Gastrocnemius medialis (tissue), 4 donors: ENCODE data around the gene SPTLC2. TPM values are rescaled to one million over a fixed set of nuclear protein-coding genes. Genes with fewer than 3 reads are reported as not detected.
"Not testable (repeated sequence)": the region's sequence is repeated elsewhere in the genome, so short reads cannot be mapped to it uniquely, and the experiment has no call there.

ENCODE experiments used
- ATAC-seq, 2 donors: fragments of 150-250 bp; one replicate each; pipeline ENCODE4 v1.9.1; 2016
- DNase-seq, 2 donors: peaks; one replicate each; pipeline ENCODE4 v3.0.0-alpha.2; 2019
- H3K27ac ChIP-seq, 4 donors: fragments of 200-600 bp; sonication (generic); 1 replicate in 1 of 4; 2 replicates in 3 of 4; pipeline ENCODE4 v1.5.1; 2016 to 2018; ENCODE audit warnings: mild to moderate bottlenecking in 2 of 4, moderate library complexity in 1 of 4
- H3K27me3 ChIP-seq, 3 donors: fragments of 200-600 bp; sonication (generic) in 2 of 3; 1 replicate in 1 of 3; 2 replicates in 2 of 3; pipeline versions ENCODE4 v1.5.1 to v1.6.0; 2016 to 2019; ENCODE audit warnings: mild to moderate bottlenecking in 1 of 3, moderate library complexity in 1 of 3
- H3K36me3 ChIP-seq, 2 donors: fragments of 200-600 bp; sonication (generic) in 1 of 2; one replicate each; pipeline ENCODE4 v1.5.1; 2017 to 2018
- H3K4me1 ChIP-seq, 2 donors: fragments of 200-600 bp; sonication (generic) in 1 of 2; one replicate each; pipeline ENCODE4 v1.5.1; 2016 to 2017; ENCODE audit warnings: mild to moderate bottlenecking in 2 of 2
- H3K4me3 ChIP-seq, 4 donors: fragments of 200-600 bp; sonication (generic) in 3 of 4; 1 replicate in 1 of 4; 2 replicates in 3 of 4; pipeline ENCODE4 v1.5.1; 2016 to 2019; ENCODE audit warnings: mild to moderate bottlenecking in 2 of 4
- H3K9me3 ChIP-seq, 3 donors: fragments of 200-600 bp; sonication (generic) in 2 of 3; 1 replicate in 1 of 3; 2 replicates in 2 of 3; pipeline ENCODE4 v1.5.1; 2016 to 2019
- CTCF ChIP-seq, 5 experiments: fragments of 450-650 bp in 3 of 5; fragments of 200-600 bp in 2 of 5; sonication (generic) in 2 of 5; IDR thresholded peaks in 4 of 5; conservative IDR thresholded peaks in 1 of 5; 1 replicate in 4 of 5; 2 replicates in 1 of 5; pipeline ENCODE4 v1.5.1; 2016 to 2019; ENCODE audit warnings: antibody characterized with exemption in 5 of 5, mild to moderate bottlenecking in 3 of 5, moderate library complexity in 3 of 5
- POLR2A ChIP-seq, 2 donors: fragments of 450-650 bp; IDR thresholded peaks; one replicate each; pipeline ENCODE4 v1.6.1; 2017; ENCODE audit warnings: antibody characterized with exemption in 2 of 2, mild to moderate bottlenecking in 2 of 2, moderate library complexity in 2 of 2
- in situ Hi-C, 4 donors: fragments of 200-750 bp; cut with MboI; loops; one replicate each; pipeline versions ENCODE4 v1.15.0 to v1.8.0; 2017; ENCODE audit warnings: low sequenced_read_pairs in 4 of 4
- intact Hi-C: fragments of 100-400 bp; cut with DNase I; formaldehyde crosslinking; loops from one replicate; pipeline ENCODE4 v1.15.1; 2023; ENCODE audit warnings: low total_unique reads
- total RNA-seq, 4 donors: library from RNA; depleted of rRNA; stranded (reverse); fragments of >200 nt; gene quantifications; one replicate each; pipeline versions ENCODE4 v1.1.0 to v1.2.3, GENCODE V29; 2016

The SPTLC2 gene
- total RNA-seq, 4 donors from 2014 or later: 6.5 to 10.4 (median 7.0) TPM

DNA sequence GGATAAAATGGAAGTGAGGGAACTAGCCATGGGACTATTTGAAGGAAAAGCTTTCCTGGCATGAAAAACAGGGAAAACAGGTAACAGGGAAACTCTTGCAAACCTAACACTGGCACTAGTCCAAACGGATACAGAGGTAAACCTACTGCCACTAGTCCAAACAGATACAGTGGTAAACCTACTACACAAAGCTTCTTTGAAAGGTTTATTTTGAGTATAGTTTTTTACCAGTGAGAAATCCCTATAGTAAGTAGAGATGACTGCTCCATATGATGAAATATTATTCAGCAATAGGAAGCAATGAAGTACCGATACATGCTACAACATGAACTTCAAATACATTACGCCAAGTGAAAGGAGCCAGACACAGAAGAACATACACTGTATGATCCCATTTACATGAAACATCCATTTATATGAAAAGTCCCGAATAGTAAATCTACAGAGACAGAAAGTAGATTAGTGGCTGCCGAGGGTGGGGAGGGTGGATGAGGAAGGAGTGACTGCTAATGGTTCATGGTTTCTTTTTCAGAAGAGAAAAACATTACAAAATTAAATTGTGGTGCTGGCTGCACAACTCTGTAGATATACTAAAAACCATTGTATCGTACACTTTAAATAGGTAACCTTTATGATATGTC lies 25.5 kb downstream of the SPTLC2 start:
- ATAC-seq: no peak
- Histone ChIP-seq H3K27me3 (no peaks in the 10 kb centered on the region), H3K36me3 (peaks cover 0 to 7% of the 10 kb centered on the region in 2 donors), H3K4me3 (no peak overlapping the region), H3K4me1 (no peaks in the 10 kb centered on the region), H3K9me3 (no peaks in the 10 kb centered on the region), H3K27ac (peak overlapping the region in 1 of 4 donors; percentile 46)
- in situ Hi-C loops: no loop called here
- DNase-seq: no peak
- TF ChIP-seq POLR2A (IDR thresholded peaks at IDR 0.05): no peak
- no peak for TF ChIP-seq CTCF (IDR thresholded peaks at IDR 0.05 in 4 of 5, conservative IDR thresholded peaks at IDR 0.05 in 1 of 5)
- intact Hi-C loops: no loop called here

GRCh38 chr14:77589099-77589498 lies 27.3 kb downstream of the SPTLC2 start:
- in situ Hi-C loops (no loop called here), intact Hi-C loops (no loop called here)
- no peaks in the 10 kb centered on the region for H3K9me3 ChIP-seq
- peak overlapping the region in 1 of 4 donors; percentile 21 for H3K27ac ChIP-seq
- no peaks in the 10 kb centered on the region for H3K27me3 ChIP-seq
- H3K36me3 ChIP-seq: peaks cover 0 to under 1% of the 10 kb centered on the region in 2 donors
- no peak for TF ChIP-seq CTCF (IDR thresholded peaks at IDR 0.05 in 4 of 5, conservative IDR thresholded peaks at IDR 0.05 in 1 of 5)
- no peak for TF ChIP-seq POLR2A (IDR thresholded peaks at IDR 0.05)
- H3K4me3 ChIP-seq: no peak overlapping the region
- DNase-seq (no peak), ATAC-seq (no peak)
- H3K4me1 ChIP-seq: peaks cover 3 to 5% of the 10 kb centered on the region in 2 donors

DNA sequence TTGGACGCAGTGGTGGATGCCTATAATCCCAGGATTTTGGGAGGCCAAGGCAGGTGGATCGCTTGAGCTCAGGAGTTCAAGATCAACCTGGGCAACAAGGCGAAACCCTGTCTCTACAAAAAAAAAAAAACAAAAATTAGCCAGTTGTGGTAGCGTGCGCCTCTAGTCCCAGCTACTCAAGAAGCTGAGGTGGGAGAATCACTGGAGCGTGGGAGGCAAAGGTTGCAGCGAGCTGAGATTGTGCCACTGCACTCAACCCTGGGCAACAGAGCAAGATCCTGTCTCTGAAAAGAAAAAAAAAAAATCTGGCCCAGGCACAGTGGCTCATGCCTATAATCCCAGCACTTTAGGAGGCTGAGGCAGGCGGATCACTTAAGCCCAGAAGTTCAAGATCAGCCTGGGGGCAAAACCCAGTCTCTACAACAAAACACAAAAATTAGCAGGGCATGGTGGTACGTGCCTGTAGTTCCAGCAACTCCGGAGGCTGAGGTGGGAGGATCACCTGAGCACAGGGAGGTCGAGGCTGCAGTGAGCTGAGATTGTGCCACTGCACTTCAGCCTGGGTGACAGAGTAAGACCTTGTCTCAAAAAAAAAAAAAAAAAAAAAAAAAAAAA lies 27.9 kb downstream of the SPTLC2 start:
- intact Hi-C loops: not testable (repeated sequence)

GRCh38 chr14:77585385-77585784 lies 31.1 kb downstream of the SPTLC2 start:
- intact Hi-C loops: no loop called here
- TF ChIP-seq CTCF (IDR thresholded peaks at IDR 0.05 in 4 of 5, conservative IDR thresholded peaks at IDR 0.05 in 1 of 5): no peak
- TF ChIP-seq POLR2A (IDR thresholded peaks at IDR 0.05): no peak
- DNase-seq (no peak), ATAC-seq (no peak)
- H3K9me3 ChIP-seq: no peaks in the 10 kb centered on the region
- no peaks in the 10 kb centered on the region for H3K36me3 ChIP-seq
- H3K27me3 ChIP-seq: no peaks in the 10 kb centered on the region
- in situ Hi-C loops: no loop called here
- no peak overlapping the region for H3K4me3 ChIP-seq
- peaks cover 15 to 18% of the 10 kb centered on the region in 2 donors for H3K4me1 ChIP-seq
- no peak overlapping the region for H3K27ac ChIP-seq

More for the DNA sequence above, 27.9 kb downstream of the SPTLC2 start:
- H3K4me1 ChIP-seq, DNase-seq, H3K36me3 ChIP-seq, H3K9me3 ChIP-seq, in situ Hi-C loops, H3K27me3 ChIP-seq, ATAC-seq, H3K4me3 ChIP-seq: not testable (repeated sequence)
- H3K27ac ChIP-seq: peak overlapping the region in 1 of 4 donors; percentile 21

- H3K27me3 ChIP-seq: no peaks in the 10 kb centered on the region
- DNase-seq (no peak), ATAC-seq (no peak)
- no peak overlapping the region for H3K27ac ChIP-seq
- H3K9me3 ChIP-seq: no peaks in the 10 kb centered on the region
- TF ChIP-seq CTCF (IDR thresholded peaks at IDR 0.05 in 4 of 5, conservative IDR thresholded peaks at IDR 0.05 in 1 of 5) (no peak), POLR2A (IDR thresholded peaks at IDR 0.05) (no peak)
- H3K4me1 ChIP-seq: peaks cover 16 to 18% of the 10 kb centered on the region in 2 donors
- intact Hi-C loops (no loop called here), in situ Hi-C loops (no loop called here)
- H3K4me3 ChIP-seq: no peak overlapping the region
- H3K36me3 ChIP-seq: no peaks in the 10 kb centered on the region
Observed at GRCh38 chr14:77584809-77585208, 31.6 kb downstream of the SPTLC2 start.
